Heart left ventricle (tissue), 16 donors: ENCODE measurements around the gene ARMC2. TPM values are rescaled to one million over a fixed set of nuclear protein-coding genes. Genes with fewer than 3 reads are reported as not detected.

ENCODE experiments used
- ATAC-seq, 4 donors: fragments of 200-7000 bp; cut with Tn5 transposase; one replicate each; pipeline ENCODE4 v1.9.1; 2020 to 2022; ENCODE audit warnings: moderate library complexity in 4 of 4, mild to moderate bottlenecking in 3 of 4, moderate number of reproducible peaks in 1 of 4
- DNase-seq, 5 donors: peaks; one replicate each; pipeline ENCODE4 v3.0.0-alpha.2; 2020
- H3K27ac ChIP-seq, 12 donors: fragments of 200-600 bp; sonication (generic) in 4 of 12; one replicate each; pipeline versions ENCODE4 v1.5.0 to v1.8.0; 2016 to 2022; ENCODE audit warnings: mild to moderate bottlenecking in 2 of 12
- H3K27me3 ChIP-seq, 9 donors: fragments of 200-600 bp; sonication (generic) in 2 of 9; one replicate each; pipeline versions ENCODE4 v1.5.1 to v1.8.0; 2016 to 2022; ENCODE audit warnings: mild to moderate bottlenecking in 3 of 9
- H3K36me3 ChIP-seq, 9 donors: fragments of 200-600 bp; sonication (generic) in 2 of 9; one replicate each; pipeline versions ENCODE4 v1.5.0 to v1.8.0; 2018 to 2022; ENCODE audit warnings: mild to moderate bottlenecking in 2 of 9
- H3K4me1 ChIP-seq, 12 donors: fragments of 200-600 bp; sonication (generic) in 4 of 12; one replicate each; pipeline versions ENCODE4 v1.5.0 to v1.8.0; 2016 to 2022; ENCODE audit warnings: mild to moderate bottlenecking in 3 of 12
- H3K4me3 ChIP-seq, 12 donors: fragments of 200-600 bp; sonication (generic) in 4 of 12; one replicate each; pipeline versions ENCODE4 v1.5.0 to v1.8.0; 2017 to 2022; ENCODE audit warnings: mild to moderate bottlenecking in 9 of 12, moderate library complexity in 4 of 12
- H3K9me3 ChIP-seq, 12 donors: fragments of 200-600 bp; sonication (generic) in 4 of 12; one replicate each; pipeline versions ENCODE4 v1.5.0 to v1.8.0; 2016 to 2022; ENCODE audit warnings: mild to moderate bottlenecking in 1 of 12
- CTCF ChIP-seq, 12 donors: fragments of 200-600 bp; sonication (generic) in 4 of 12; IDR thresholded peaks; one replicate each; pipeline versions ENCODE4 v1.5.0 to v1.8.0; 2018 to 2022; ENCODE audit warnings: antibody characterized with exemption in 12 of 12, mild to moderate bottlenecking in 5 of 12
- POLR2A ChIP-seq, 2 donors: fragments of 450-650 bp; IDR thresholded peaks; one replicate each; pipeline ENCODE4 v1.6.1; 2017; ENCODE audit warnings: antibody characterized with exemption in 2 of 2, mild to moderate bottlenecking in 2 of 2, moderate library complexity in 2 of 2
- WGBS, 4 donors: extraction: QIAGEN DNeasy Blood & Tissue Kit in 2 of 4; methylation state at CpG; one replicate each; pipeline versions ENCODE4 v1.1.5 to v1.1.7; 2013 to 2018; 5-methylcytosine and 5-hydroxymethylcytosine counted together
- intact Hi-C, 10 donors: fragments of 100-400 bp; cut with DNase I; formaldehyde crosslinking; loops; one replicate each; pipeline versions ENCODE4 v1.11.1 to v1.14.2; 2022
- polyA plus RNA-seq, 2 donors: library from polyadenylated mRNA; stranded (reverse); fragments of 200-250 nt; gene quantifications; one replicate each; pipeline ENCODE4 v1.2.3, GENCODE V29; 2013
- total RNA-seq, 9 donors: library from RNA; depleted of rRNA in 2 of 9; stranded (reverse); fragments of >200 nt in 2 of 9; fragmentation: NEBNext Ultra II Directional in 3 of 9; extraction: Animal tissue kit (Norgen Biotek cat#: 25700) in 3 of 9; gene quantifications; one replicate each; pipeline versions ENCODE4 v1.1.0 to v1.2.4, GENCODE V29; 2016 to 2023
- donor health status: ischemic (EF 13 %, LVEDD 7.1; RV severe dilation, severe dysfunction).
- donor health status: healthy with polysubstance abuse.
- donor health status: DM: no; HTN: yes; CAD: no.
- donor health status: DM: no; HTN: no; CAD: no.
- donor health status: ischemic (EF 25% LVEDD 6.9; RV normal size, moderate dysfunction).
- donor health status: ischemic (EF 25% LVEDD 5.7; RV mildly dilated, moderate dysfunction).
- donor health status: healthy.
- donor health status: DM: yes; HTN: yes; CAD: no.
- donor health status: ischemic (EF 35%, LVEDD 5.7; RV mildly dilated, moderate dysfunction).
- donor health status: nonischemic (EF 11% LVEDD 7.7; RV severe dilation, severe dysfunction).
- donor health status: DM: yes; HTN: yes; CAD: no.
- donor health status: PGD.
- donor health status: ischemic (EF 29% LVEDD 5.4; RV normal size, mild dysfunction).
- donor health status: nonischemic (EF 23%, LVEDD 6.1; RV moderate dilation, normal function).

ARMC2 gene
- total and polyA plus RNA-seq, 11 donors: 3.1 to 18.0 (median 9.2) TPM

DNA sequence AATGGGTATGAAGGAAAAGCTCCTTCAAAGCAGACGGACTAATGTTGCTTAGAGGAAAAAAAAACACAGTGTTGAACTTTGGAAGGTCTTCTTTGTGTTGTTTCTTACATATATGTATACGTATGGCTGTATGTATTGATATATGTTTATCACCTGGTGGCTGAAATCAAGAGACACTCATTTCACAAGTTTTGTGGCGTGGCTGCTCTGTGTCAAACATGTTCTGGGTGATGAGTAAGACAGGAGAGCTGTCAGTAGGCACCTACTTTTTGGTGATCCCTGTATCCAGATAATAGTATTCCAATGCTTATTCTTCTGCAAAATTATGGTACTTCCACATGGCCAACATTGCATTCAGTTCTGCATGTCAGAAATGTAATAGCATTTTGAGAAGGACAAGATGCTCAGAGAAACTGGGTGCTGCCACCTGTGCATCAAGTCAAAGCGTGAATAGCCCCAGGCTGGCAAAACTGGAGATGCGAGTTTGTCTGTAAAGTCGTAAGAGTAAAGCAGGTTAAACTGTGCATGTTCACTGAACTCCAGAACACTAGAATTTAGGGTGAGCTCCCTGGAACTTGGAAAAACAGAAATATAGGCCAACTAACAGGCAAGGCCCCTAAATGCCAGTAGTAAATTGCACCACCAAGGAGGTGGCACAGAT, 67.9 kb downstream of the ARMC2 start:
- H3K27me3 ChIP-seq: no peaks in the 10 kb centered on the region
- peaks cover 0 to 20% (median under 1%) of the 10 kb centered on the region in 12 donors for H3K4me1 ChIP-seq
- 80 to 97% (median 94%) methylated on average over 6 of the region's 6 CpGs for WGBS, 4 donors
- H3K9me3 ChIP-seq: no peaks in the 10 kb centered on the region
- ATAC-seq: no peak
- no peaks in the 10 kb centered on the region for H3K36me3 ChIP-seq
- TF ChIP-seq CTCF (IDR thresholded peaks at IDR 0.05) (no peak), POLR2A (IDR thresholded peaks at IDR 0.05) (no peak)
- H3K4me3 ChIP-seq: no peak overlapping the region
- intact Hi-C loops: loop anchor here in 1 of 10 donors (1.0 kb wide), 1 partner anchor 15 kb away; no protein-coding TSS in a partner anchor
- no peak for DNase-seq
- no peak overlapping the region for H3K27ac ChIP-seq

DNA sequence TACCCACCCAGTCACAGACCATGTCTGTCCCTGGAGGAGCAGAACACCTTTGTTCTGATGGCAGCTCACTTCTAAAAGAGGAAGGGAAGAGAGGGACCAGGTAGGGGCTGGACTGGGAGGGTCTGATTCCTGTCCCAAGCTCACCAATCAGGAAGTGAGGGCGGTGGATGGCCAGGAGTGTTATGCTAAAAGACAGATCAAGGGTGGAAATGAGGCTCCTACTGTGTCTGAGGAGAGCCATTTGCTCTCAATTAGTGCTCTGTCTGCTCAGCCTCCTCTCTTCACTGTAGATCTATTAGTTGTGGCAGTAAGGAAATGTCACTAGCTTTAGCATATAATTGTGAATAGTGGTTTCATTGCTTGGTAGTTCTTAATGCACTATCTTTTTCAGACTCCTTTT, 72.5 kb downstream of the ARMC2 start:
- Histone ChIP-seq H3K9me3 (no peaks in the 10 kb centered on the region), H3K4me1 (peaks cover 0 to 32% (median 4%) of the 10 kb centered on the region in 12 donors), H3K27me3 (no peaks in the 10 kb centered on the region), H3K27ac (peak overlapping the region in 2 of 12 donors; percentile 30 to 50), H3K4me3 (no peak overlapping the region), H3K36me3 (no peaks in the 10 kb centered on the region)
- intact Hi-C loops: no loop called here
- 80 to 90% (median 86%) methylated on average over 1 of the region's 1 CpG for WGBS, 4 donors
- ATAC-seq (no peak), DNase-seq (no peak)
- no peak for TF ChIP-seq POLR2A (IDR thresholded peaks at IDR 0.05)
- TF ChIP-seq CTCF (IDR thresholded peaks at IDR 0.05): no peak

DNA sequence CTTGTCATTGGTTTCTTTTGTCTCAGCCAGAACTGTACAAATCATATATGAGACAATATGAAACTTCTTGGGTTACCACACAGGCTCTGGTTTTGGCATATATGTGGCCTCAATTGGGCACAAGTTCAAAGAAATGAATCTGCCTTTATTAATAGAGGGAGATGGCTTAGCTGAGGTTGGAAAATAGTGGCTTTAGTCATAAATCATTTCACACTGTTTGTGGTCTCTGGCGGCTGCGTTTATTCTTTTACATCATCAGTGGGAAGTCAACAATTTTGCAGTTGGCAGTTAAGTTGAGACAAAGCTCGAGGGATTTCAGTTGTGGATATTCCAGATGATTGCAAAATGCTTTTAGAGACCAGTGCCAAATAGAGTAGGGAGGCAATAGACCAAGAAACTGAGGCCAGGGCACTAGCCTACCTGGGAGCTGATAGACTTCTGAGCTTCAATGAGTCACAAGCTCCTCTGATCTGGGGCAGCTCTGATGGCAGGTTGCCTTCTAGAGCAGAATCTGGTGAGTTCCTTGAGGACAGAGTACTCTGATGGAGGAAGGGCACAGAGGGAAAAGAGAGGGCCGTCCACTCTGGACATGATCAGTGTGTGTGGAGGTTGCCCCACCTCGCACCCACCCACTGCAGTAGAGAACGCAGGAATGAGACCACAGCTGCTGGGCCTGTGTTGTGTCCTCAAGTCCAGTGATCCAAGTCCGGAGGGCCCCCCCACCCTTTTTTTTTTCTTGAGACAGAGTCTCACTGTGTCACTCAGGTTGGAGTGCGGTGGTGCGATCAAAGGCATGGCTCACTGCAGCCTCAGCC, 73.5 kb downstream of the ARMC2 start:
- no peaks in the 10 kb centered on the region for H3K27me3 ChIP-seq
- no peak for TF ChIP-seq CTCF (IDR thresholded peaks at IDR 0.05)
- TF ChIP-seq POLR2A (IDR thresholded peaks at IDR 0.05): no peak
- intact Hi-C loops: no loop called here
- H3K4me1 ChIP-seq: peaks cover 0 to 32% (median 4%) of the 10 kb centered on the region in 12 donors
- H3K36me3 ChIP-seq: no peaks in the 10 kb centered on the region
- DNase-seq (peak in 1 of 5 donors; percentile 27), ATAC-seq (peak in 3 of 4 donors; percentile 38 to 80 (median 69))
- H3K9me3 ChIP-seq: no peaks in the 10 kb centered on the region
- H3K4me3 ChIP-seq: no peak overlapping the region
- WGBS, 4 donors: 71 to 87% (median 75%) methylated on average over 9 of the region's 9 CpGs
- H3K27ac ChIP-seq: peak overlapping the region in 4 of 12 donors; percentile 6 to 50 (median 30)

DNA sequence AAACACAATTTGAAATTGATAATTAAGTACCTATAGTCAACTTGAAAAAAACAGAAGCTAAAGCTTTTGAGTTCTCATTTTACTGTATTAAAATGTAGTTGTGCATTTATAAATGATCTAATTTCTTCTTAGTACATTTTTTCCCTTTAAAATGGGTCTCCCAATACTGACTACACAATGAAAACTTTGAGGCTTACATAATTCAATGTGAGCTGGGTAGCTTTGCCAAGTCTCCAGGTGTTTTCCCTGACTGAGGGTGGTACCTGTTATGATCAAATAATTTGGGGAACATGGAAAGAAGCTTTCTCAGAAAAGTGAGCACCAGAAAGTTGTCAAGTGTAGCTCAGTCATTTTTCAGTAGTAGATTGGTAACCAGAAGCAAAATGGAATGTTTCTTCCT, 74.3 kb downstream of the ARMC2 start:
- Histone ChIP-seq H3K36me3 (no peaks in the 10 kb centered on the region), H3K4me3 (no peak overlapping the region), H3K9me3 (no peaks in the 10 kb centered on the region), H3K4me1 (peaks cover 0 to 32% (median 4%) of the 10 kb centered on the region in 12 donors), H3K27ac (peak overlapping the region in 1 of 12 donors; percentile 50), H3K27me3 (no peaks in the 10 kb centered on the region)
- ATAC-seq (no peak), DNase-seq (no peak)
- intact Hi-C loops: no loop called here
- no peak for TF ChIP-seq POLR2A (IDR thresholded peaks at IDR 0.05)
